Astrocyte of the cerebellum (primary cell): ENCODE measurements around the gene HSDL2.

Experiments
- DNase-seq: peaks from one replicate; pipeline ENCODE4 v3.0.0-alpha.2; 2011; ENCODE audit warnings: low read depth
- H3K4me3 ChIP-seq: 2 replicates; pipeline ENCODE4 v1.5.1; 2011; ENCODE audit warnings: mild to moderate bottlenecking, low read depth, low read length, moderate library complexity
- CTCF ChIP-seq: IDR thresholded peaks from 2 replicates; pipeline ENCODE4 v1.5.1; 2012; ENCODE audit warnings: low read length, low read depth, moderate library complexity, mild to moderate bottlenecking; ENCODE audit errors: missing control alignments
- in situ Hi-C: cut with HindIII; loops from 2 replicates; pipeline ENCODE4 v1.10.0; 2017; ENCODE audit warnings: low sequenced_read_pairs

HSDL2 gene

GRCh38 chr9:112502175-112502946 is 122.5 kb downstream of the HSDL2 start:
- DNase-seq: no peak
- in situ Hi-C loops: no loop called here
- no peak overlapping the region for H3K4me3 ChIP-seq
- TF ChIP-seq CTCF: no peak

GRCh38 chr9:112503170-112503569 is 123.3 kb downstream of the HSDL2 start:
- H3K4me3 ChIP-seq: no peak overlapping the region
- DNase-seq: no peak
- TF ChIP-seq CTCF: no peak
- in situ Hi-C loops: no loop called here

- TF ChIP-seq CTCF: no peak
- no peak overlapping the region for H3K4me3 ChIP-seq
- in situ Hi-C loops: no loop called here
- DNase-seq: no peak
Measured at GRCh38 chr9:112505086-112505485, 125.2 kb downstream of the HSDL2 start.

GRCh38 chr9:112505607-112506006 is 125.7 kb downstream of the HSDL2 start:
- DNase-seq: no peak
- in situ Hi-C loops: no loop called here
- TF ChIP-seq CTCF: no peak
- no peak overlapping the region for H3K4me3 ChIP-seq

GRCh38 chr9:112506571-112506970 is 126.7 kb downstream of the HSDL2 start:
- in situ Hi-C loops: no loop called here
- no peak for TF ChIP-seq CTCF
- H3K4me3 ChIP-seq: no peak overlapping the region
- DNase-seq: no peak

GRCh38 chr9:112507001-112507680 is 127.2 kb downstream of the HSDL2 start:
- in situ Hi-C loops: no loop called here
- no peak for TF ChIP-seq CTCF
- no peak overlapping the region for H3K4me3 ChIP-seq
- DNase-seq: no peak
